GM19452 (cell line): ENCODE measurements around the gene CLCN2.
A peak's percentile ranks its signal among the peaks of the same experiment; 100 is the strongest.

Experiments
- ATAC-seq: cut with Tn5 transposase; IDR thresholded peaks from one replicate; pipeline ENCODE4 v1.9.1; 2021; ENCODE audit not compliant: unreplicated experiment

CLCN2 gene

DNA sequence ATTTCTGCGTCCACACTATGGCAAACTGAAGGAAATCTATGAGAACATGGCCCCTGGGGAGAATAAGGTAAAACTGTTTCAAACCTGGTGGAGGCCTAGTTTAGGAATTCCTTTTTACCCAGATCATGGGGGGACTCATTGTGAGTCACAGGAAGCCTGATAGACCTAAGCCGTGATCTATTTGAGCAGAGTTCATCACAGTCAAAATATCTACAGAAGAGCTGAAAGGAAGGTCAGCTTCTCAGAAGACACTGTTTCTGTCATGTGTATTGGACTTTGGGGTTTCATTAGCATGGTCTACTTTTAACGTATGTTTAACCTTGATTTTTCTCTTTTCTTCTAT, 61.1 kb downstream of the CLCN2 start:
- no peak for ATAC-seq

DNA sequence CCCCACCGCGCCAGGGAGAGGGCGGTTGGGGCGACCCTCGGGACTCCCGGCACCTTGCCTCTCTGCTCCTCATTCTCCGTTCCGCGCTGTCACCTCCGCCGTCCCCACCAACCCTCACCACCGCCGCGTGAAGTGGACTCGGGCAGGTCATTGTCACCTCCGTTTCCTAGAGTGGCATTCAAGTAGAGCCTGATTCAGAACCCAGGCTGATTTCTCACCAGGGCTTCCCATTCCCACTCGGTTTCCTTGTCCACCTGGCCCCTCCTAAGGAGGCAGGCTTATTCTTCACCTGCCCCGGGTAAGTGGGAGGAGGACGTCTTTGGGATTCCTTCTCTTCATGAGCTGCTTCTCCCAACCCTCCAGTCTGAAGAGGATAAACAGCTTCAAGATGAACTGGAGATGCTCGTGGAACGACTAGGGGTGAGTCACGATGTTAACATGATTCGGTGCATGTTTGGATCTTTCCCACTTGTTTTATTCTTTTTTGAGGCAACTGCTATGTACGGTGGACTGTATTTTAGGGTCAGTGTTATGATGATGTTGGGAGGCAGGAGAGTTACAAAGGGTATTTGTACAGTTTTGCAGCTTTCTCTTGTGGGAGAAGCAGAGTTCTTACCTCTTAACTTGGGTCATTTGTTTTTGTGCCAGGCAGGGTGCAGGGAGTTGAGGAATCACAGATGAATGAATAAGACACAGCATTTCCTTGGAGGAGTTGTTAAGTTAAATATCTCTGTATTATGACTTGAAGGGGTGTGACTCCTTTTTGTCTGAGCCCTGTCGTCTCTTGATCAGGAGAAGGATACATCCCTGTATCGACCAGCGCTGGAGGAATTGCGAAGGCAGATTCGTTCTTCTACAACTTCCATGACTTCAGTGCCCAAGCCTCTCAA, 61.7 kb downstream of the CLCN2 start:
- no peak for ATAC-seq

- peak; percentile 92 for ATAC-seq
Measured at GRCh38 chr3:184298759-184299487, 62.5 kb downstream of the CLCN2 start, which contains the start of gene PSMD2. PSMD2 (plus strand) TSS chr3:184299241; CDS start chr3:184299267, 26 bp downstream.

GRCh38 chr3:184296616-184297015, 64.8 kb downstream of the CLCN2 start:
- ATAC-seq = no peak
